8988T (cell line): ENCODE results near the gene TIMP1.

ENCODE experiments used
- DNase-seq: peaks from one replicate; pipeline ENCODE4 v3.0.0; 2011

TIMP1 gene

DNA sequence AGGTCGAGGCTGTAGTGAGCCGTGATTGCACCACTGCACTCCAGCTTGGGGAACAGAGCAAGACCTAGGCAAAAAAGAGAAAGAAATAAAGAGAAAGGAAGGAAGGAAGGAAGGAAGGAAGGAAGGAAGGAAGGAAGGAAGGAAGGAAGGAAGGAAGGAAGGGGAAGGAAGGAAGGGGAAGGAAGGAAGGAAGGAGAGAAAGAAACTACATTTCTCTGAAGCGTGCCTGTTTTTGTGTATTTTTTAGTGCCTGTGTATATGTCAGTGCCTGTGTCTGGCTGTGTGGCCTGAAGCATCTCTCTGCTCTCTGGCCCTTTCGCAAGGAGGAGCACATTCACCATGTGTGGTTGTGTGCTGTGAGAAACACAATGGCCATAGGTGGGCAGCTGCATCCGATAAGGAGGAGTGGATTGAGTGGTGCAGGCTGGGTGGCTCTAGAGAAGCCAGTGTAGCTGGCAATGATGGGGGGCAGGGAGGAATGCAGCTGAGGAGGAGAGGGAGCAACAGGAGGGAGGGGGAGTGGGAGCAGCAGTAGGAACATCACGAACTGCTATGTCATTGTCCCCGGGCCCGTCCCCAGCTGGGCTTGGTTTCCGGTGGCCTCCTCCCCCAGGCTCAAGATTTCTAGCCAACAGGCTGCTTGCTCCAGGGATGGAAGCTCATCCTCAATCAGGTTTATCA is 26.0 kb downstream of the TIMP1 start:
- DNase-seq, result no peak

DNA sequence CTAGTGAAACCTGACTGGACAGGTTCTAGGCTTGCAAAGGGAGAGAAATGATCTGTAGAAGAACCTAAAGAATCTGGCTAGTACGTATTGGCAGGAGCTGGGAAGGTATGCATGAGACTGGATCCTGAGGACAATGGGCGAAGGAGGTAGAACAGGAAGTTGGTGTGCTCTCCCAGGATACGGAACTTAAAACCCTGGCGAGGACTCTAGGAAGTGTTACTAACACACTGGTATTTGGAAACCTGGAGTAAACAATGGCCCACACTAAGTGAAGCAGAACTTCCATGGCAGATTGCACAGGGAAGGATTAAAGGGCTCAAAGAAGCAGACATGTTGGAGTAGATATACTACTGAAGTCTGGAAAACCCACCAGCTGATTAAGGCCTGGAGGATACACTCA is 28.3 kb downstream of the TIMP1 start:
- DNase-seq, result no peak

GRCh38 chrX:47611489-47611888 is 29.3 kb downstream of the TIMP1 start:
- no peak for DNase-seq

GRCh38 chrX:47611926-47612325 is 29.7 kb downstream of the TIMP1 start:
- DNase-seq, result no peak

DNA sequence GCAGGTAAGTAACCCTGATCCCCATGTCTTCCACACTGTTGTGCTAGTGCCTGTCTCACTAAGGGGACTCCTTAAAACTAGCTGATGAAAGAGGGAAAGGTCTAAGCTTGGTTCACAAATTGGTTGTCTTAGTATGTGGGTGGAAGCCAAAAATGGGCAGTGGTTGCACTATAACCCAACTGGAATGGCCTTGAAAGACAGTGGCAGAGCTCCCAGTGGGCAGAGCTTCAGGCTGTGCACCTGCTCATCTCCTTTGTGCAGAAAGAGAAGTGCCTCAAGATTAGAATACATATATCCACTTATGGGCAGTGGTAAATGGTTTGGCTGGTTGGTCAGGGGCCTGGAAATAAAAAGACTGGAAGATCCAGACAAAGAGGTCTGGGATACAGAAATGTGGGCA is 30.2 kb downstream of the TIMP1 start:
- DNase-seq, result no peak

- no peak for DNase-seq
Observed at GRCh38 chrX:47613082-47613481, 30.8 kb downstream of the TIMP1 start.

- no peak for DNase-seq
Observed at GRCh38 chrX:47614618-47615017, 32.4 kb downstream of the TIMP1 start.

- DNase-seq, result no peak
Observed at GRCh38 chrX:47618923-47619485, 36.8 kb downstream of the TIMP1 start.

- DNase-seq, result no peak
Observed at GRCh38 chrX:47619486-47620302, 37.5 kb downstream of the TIMP1 start, which contains the start of gene SYN1. TSS of gene SYN1 (minus strand) at chrX:47619857. CDS start at chrX:47619728, 129 bp downstream.

- no peak for DNase-seq
Observed at GRCh38 chrX:47620303-47620685, 38.1 kb downstream of the TIMP1 start.

GRCh38 chrX:47621851-47622250 is 39.6 kb downstream of the TIMP1 start:
- DNase-seq, result no peak

- DNase-seq, result peak; percentile 93
Observed at GRCh38 chrX:47623540-47624027, 41.3 kb downstream of the TIMP1 start.

DNA sequence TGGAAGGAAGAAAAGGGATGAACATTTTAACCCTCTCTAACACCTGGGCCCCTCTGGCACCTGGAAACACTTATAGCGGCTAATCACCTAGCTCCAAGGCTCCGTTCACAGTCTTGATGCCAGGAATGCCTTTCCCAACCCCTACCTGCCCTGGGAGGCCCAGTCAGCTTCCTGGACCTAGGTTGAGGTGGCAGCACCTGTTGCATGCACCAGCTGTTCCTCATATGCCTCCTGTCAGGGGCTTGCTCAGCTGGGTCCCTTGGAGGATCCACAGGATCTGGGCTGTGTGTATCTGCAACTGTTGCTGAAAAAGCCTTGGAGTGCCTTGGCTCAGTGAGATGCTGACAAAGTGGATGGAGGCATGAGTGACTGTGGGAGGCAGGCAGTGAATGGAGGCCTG is 43.1 kb downstream of the TIMP1 start:
- no peak for DNase-seq

GRCh38 chrX:47628982-47629381 is 46.7 kb downstream of the TIMP1 start:
- no peak for DNase-seq

- DNase-seq, result no peak
Observed at GRCh38 chrX:47629419-47630200, 47.4 kb downstream of the TIMP1 start, which contains the start of gene CFP. TSS of gene CFP (minus strand) at chrX:47629930. CDS start at chrX:47629844, 86 bp downstream.

GRCh38 chrX:47631676-47632075 is 49.4 kb downstream of the TIMP1 start:
- no peak for DNase-seq

DNA sequence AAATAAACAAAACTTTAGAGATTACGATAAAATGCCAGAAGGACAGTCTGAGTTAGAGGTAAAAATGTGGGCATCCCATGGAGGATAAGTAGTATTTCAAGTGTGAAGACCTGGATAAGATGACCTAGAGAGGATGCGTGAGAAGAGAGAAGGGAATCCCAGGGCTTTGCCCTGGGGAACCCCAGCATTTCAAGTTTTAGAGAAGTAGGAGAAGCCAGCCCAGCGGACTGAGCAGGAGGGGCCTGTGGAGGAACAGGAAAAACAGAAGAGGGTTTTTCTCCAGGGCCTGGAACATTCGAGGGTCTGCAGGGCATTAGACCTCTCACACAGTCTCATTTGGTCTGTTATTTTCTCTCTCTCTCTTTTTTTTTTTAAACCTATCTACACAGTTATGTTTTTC is 50.4 kb downstream of the TIMP1 start:
- DNase-seq, result no peak

- no peak for DNase-seq
Observed at GRCh38 chrX:47633689-47634590, 51.7 kb downstream of the TIMP1 start.

DNA sequence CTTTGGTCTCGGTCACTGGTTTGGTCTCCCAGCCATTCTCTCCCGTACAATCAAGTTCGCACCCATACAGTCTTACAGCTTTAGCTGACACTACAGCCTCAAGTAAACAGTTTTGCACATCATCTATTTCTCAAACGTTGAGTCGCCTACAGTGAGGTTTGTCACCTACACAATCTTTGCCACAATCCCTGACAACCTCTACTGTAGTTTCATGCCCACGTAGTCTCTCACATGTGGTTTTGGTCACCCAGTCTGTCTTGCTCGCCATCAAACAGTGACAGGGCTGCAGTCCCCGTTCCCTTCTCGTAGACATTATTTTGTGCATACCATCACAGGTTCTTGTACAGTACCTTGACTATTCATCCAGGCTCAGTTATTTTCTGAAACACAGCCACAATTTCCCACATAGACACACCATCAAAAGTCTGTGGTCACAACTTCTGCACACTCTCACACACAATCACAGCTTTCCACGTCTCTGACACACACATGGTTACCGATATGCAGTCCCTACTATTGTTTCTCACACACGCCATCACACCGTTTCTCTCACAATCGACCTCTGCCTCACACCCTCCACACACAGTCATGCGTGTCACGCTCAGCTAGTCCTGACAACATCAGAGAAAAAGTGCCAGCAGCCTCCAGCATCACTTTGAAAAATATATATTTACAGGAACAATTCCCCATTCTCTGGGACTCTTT is 52.8 kb downstream of the TIMP1 start:
- no peak for DNase-seq
